NCI-H524 (cell line): Measurements from ENCODE around the gene ZFP36.
"Not testable (repeated sequence)": the region's sequence is repeated elsewhere in the genome, so short reads cannot be mapped to it uniquely, and the experiment has no call there.

Source experiments
- DNase-seq, 2 experiments: peaks; one replicate each; lab custom pipeline; 2025; lab: John Stamatoyannopoulos, UW

The ZFP36 gene

DNA sequence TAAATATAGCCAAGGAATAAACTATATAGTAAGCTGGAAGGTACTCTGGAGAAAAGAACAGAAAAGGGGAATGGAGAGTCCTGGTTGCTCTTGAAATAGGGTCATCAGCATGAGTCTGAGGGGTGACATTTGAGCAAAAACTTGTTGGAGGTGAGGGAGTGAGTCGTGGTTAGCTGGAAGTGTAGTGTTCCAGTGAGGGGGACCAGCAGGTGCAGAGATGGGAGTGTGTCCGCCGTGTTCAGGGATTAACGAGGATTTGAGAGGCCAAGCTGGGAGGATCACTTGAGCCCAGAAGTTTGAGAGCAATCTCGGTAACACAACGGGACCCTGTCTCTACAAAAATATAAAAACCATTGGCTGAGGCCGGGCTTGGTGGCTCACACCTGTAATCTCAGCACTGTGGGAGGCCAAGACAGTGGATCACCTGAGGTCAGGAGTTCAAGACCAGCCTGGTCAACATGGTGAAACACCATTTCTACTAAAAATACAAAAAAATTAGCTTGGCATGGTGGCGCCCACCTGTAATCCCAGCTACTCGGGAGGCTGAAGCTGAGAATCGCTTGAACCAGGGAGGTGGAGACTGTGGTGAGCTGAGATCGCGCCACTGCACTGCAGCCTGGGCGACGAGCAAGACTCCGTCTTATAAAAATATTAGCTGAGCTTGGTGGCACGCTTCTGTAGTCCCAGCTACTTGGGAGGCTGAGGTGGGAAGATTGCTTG, 39.9 kb downstream of the ZFP36 start:
- peak; percentile 7 to 35 for DNase-seq

DNA sequence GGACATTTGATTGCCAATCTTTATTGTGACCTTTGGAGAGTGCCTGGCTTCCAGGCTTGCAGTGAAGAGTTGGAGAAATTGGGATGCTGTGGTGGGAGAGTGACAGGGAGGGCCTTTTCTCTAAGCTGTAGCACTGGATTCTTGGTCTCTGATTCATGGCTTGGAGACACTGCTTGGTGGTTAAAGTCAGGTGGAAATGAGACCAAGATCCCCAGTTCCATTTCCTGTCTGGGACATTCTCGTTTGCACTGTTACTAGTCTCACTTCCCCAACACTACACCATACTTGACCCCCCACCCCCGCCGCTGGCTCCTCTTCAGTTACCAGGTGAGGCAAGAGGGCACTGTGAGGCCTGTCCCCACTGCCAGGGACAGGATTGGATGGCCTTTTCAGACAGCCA, 41.6 kb downstream of the ZFP36 start:
- no peak for DNase-seq

DNA sequence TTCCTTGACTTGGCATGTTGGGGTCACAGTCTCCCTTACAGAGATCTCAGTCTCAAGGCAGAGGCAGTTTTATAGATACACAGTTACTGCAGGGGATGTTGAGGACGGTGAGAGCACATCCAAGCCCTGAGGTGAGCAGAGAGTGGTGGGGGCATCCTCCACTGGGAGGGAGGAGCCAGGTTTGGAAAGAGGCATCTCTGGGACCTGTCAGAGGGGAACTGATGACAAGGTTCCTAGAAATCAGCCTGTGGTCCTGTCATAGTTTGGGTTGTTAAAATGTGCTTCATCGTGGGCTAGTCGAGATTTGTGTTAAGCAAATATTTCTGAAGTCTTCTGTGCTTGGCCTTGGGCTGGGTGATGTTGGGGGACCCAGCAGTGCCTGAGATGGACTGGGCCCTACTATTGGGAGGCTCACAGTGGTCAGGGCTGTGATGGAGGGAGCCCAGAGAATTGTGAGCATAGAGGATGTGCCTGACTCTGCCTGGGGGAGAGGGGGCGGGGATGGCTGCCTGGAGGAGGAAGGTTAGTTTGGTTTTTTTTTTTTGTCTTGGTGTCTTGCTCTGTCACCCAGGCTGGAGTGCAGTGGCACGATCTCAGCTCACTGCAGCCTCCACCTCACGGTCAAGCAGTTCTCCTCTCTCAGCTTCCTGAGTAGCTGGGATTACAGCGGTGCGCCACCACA, 42.6 kb downstream of the ZFP36 start:
- DNase-seq: no peak

DNA sequence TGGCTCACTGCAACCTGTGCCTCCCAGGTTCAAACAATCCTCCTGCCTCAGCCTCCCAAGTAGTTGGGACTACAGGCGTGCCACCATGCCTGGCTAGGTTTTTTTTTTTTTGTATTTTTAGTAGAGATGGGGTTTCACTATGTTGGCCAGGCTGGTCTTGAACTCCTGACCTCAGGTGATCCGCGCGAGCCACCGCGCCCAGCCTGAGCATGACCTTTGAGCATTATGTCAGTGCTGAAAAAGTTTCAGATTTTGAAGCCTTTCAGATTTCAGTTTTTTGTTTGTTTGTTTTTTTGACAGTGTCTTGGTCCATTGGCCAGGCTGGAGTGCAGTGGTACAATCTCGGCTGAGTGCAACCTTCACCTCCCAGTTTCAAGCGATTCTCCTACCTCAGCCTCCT, 44.6 kb downstream of the ZFP36 start:
- DNase-seq: not testable (repeated sequence)
